HL-60 (cell line): ENCODE results near the gene FAM76A.

Experiments
- DNase-seq, 2 experiments: peaks; one replicate each; pipeline ENCODE4 v3.0.0-alpha.2; 2010 to 2020; ENCODE audit warnings: low read depth in 1 of 2, low spot score in 1 of 2
- H3K27ac ChIP-seq: fragments of 250-450 bp; sonication (Bioruptor Pico); replicated peaks from 2 replicates; pipeline ENCODE4 v1.5.1; 2020; ENCODE audit warnings: mild to moderate bottlenecking, moderate library complexity
- H3K27me3 ChIP-seq: fragments of 250-450 bp; sonication (Bioruptor Pico); 2 replicates; pipeline ENCODE4 v1.5.1; 2021; ENCODE audit warnings: mild to moderate bottlenecking, moderate library complexity; ENCODE audit not compliant: insufficient read depth, poor library complexity, severe bottlenecking
- H3K4me3 ChIP-seq: replicated peaks from 2 replicates; pipeline ENCODE4 v1.5.1; 2011; ENCODE audit warnings: mild to moderate bottlenecking, control low read depth, low read length; ENCODE audit not compliant: insufficient read depth
- GABPA ChIP-seq: IDR thresholded peaks from 2 replicates; pipeline ENCODE4 v1.6.1; 2012; ENCODE audit warnings: low read depth
- POLR2AphosphoS5 ChIP-seq: IDR thresholded peaks from 2 replicates; pipeline ENCODE4 v1.6.1; 2012; ENCODE audit warnings: low read depth
- SPI1 ChIP-seq: IDR thresholded peaks from 2 replicates; pipeline ENCODE4 v1.6.1; 2012; ENCODE audit warnings: low read depth, mild to moderate bottlenecking, borderline replicate concordance
- TF ChIP-seq, protein P1 (sequence below): IDR thresholded peaks from 2 replicates; pipeline ENCODE4 v1.6.1; 2012; ENCODE audit warnings: low read depth; ENCODE audit not compliant: insufficient replicate concordance
- TF ChIP-seq, protein P2 (sequence below): IDR thresholded peaks from one replicate; pipeline ENCODE4 v1.5.1; 2011; ENCODE audit warnings: low read length, control low read depth, inconsistent platforms; ENCODE audit not compliant: insufficient read depth

The FAM76A gene

GRCh38 chr1:27755286-27755685 is 29.5 kb downstream of the FAM76A start:
- no peak overlapping the region for H3K4me3 ChIP-seq
- H3K27me3 ChIP-seq, result no peaks in the 10 kb centered on the region
- no peak for TF ChIP-seq SPI1
- TF ChIP-seq, protein P1, sequence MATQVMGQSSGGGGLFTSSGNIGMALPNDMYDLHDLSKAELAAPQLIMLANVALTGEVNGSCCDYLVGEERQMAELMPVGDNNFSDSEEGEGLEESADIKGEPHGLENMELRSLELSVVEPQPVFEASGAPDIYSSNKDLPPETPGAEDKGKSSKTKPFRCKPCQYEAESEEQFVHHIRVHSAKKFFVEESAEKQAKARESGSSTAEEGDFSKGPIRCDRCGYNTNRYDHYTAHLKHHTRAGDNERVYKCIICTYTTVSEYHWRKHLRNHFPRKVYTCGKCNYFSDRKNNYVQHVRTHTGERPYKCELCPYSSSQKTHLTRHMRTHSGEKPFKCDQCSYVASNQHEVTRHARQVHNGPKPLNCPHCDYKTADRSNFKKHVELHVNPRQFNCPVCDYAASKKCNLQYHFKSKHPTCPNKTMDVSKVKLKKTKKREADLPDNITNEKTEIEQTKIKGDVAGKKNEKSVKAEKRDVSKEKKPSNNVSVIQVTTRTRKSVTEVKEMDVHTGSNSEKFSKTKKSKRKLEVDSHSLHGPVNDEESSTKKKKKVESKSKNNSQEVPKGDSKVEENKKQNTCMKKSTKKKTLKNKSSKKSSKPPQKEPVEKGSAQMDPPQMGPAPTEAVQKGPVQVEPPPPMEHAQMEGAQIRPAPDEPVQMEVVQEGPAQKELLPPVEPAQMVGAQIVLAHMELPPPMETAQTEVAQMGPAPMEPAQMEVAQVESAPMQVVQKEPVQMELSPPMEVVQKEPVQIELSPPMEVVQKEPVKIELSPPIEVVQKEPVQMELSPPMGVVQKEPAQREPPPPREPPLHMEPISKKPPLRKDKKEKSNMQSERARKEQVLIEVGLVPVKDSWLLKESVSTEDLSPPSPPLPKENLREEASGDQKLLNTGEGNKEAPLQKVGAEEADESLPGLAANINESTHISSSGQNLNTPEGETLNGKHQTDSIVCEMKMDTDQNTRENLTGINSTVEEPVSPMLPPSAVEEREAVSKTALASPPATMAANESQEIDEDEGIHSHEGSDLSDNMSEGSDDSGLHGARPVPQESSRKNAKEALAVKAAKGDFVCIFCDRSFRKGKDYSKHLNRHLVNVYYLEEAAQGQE, result no peak
- TF ChIP-seq, protein P2, sequence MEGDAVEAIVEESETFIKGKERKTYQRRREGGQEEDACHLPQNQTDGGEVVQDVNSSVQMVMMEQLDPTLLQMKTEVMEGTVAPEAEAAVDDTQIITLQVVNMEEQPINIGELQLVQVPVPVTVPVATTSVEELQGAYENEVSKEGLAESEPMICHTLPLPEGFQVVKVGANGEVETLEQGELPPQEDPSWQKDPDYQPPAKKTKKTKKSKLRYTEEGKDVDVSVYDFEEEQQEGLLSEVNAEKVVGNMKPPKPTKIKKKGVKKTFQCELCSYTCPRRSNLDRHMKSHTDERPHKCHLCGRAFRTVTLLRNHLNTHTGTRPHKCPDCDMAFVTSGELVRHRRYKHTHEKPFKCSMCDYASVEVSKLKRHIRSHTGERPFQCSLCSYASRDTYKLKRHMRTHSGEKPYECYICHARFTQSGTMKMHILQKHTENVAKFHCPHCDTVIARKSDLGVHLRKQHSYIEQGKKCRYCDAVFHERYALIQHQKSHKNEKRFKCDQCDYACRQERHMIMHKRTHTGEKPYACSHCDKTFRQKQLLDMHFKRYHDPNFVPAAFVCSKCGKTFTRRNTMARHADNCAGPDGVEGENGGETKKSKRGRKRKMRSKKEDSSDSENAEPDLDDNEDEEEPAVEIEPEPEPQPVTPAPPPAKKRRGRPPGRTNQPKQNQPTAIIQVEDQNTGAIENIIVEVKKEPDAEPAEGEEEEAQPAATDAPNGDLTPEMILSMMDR, result no peak
- TF ChIP-seq POLR2AphosphoS5, result no peak
- no peak for TF ChIP-seq GABPA
- DNase-seq, result no peak
- no peak overlapping the region for H3K27ac ChIP-seq

GRCh38 chr1:27755865-27756264 is 30.1 kb downstream of the FAM76A start:
- Histone ChIP-seq H3K27ac (no peak overlapping the region), H3K27me3 (no peaks in the 10 kb centered on the region), H3K4me3 (no peak overlapping the region)
- TF ChIP-seq, protein P1, result no peak
- TF ChIP-seq POLR2AphosphoS5, result no peak
- TF ChIP-seq SPI1, result no peak
- TF ChIP-seq, protein P2, result no peak
- no peak for TF ChIP-seq GABPA
- no peak for DNase-seq

- Histone ChIP-seq H3K4me3 (no peak overlapping the region), H3K27me3 (no peaks in the 10 kb centered on the region), H3K27ac (no peak overlapping the region)
- DNase-seq, result no peak
- TF ChIP-seq POLR2AphosphoS5 (no peak), GABPA (no peak), SPI1 (no peak)
- TF ChIP-seq, protein P1, result no peak
- TF ChIP-seq, protein P2, result no peak
Measured at GRCh38 chr1:27759236-27759635, 33.5 kb downstream of the FAM76A start.
